Measurements from ENCODE around the gene SEPSECS.

The SEPSECS gene

DNA sequence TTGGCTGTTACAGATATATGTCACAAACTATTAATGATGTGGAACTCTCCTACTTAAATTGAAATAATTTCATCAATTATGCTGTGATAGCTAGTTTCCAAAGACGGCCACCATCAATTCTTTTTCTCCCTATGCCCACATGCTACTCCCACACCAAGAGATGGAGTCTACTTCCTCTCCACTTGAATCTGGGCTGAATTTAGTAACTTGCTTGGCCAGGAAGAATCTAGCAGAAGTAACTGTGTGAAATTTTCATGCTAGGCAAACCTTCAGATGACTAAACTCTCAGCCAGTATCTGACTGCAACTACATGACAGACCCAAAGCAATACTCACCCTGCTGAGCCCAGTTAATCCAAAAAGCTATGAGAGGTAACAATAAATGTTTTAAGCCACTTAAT is 3.2 kb downstream of the SEPSECS start:
- POLR2A ChIA-PET, result no interaction called here
- no peak overlapping the region for H3K4me3 ChIP-seq (ENCODE audit: low read depth, low read length)
- CTCF ChIA-PET, result interaction anchor here (0.7 kb wide), 1 partner anchor 995 kb away, joined by 5 read pairs; no protein-coding TSS in a partner anchor
- H3K9me3 ChIP-seq (ENCODE audit: control insufficient read depth, insufficient read depth, low read depth, low read length), result no peaks in the 10 kb centered on the region
- H3K36me3 ChIP-seq (ENCODE audit: control insufficient read depth in 2 of 2, insufficient read depth in 1 of 2, low read length in 2 of 2), result peaks cover 0 to 2% of the 10 kb centered on the region in 2 experiments; a peak in 1 of 3 replicates
- H3K4me1 ChIP-seq (ENCODE audit: control insufficient read depth, insufficient read depth, low read length), result no peaks in the 10 kb centered on the region
- TF ChIP-seq ZNF610 (tag by site-specific recombination; IDR thresholded peaks at IDR 0.05; ENCODE audit: borderline replicate concordance) (no peak), ZNF354C (tag by site-specific recombination; IDR thresholded peaks at IDR 0.05; ENCODE audit: borderline replicate concordance, low read depth) (no peak), MZF1 (tag by site-specific recombination; IDR thresholded peaks at IDR 0.05; ENCODE audit: borderline replicate concordance) (no peak), IKZF3 (tag by site-specific recombination; IDR thresholded peaks at IDR 0.05) (no peak), BCL11A (tag by site-specific recombination; IDR thresholded peaks at IDR 0.05; ENCODE audit: low read depth) (no peak), ZNF239 (tag by site-specific recombination; IDR thresholded peaks at IDR 0.05) (no peak)
- TF ChIP-seq, protein P1, sequence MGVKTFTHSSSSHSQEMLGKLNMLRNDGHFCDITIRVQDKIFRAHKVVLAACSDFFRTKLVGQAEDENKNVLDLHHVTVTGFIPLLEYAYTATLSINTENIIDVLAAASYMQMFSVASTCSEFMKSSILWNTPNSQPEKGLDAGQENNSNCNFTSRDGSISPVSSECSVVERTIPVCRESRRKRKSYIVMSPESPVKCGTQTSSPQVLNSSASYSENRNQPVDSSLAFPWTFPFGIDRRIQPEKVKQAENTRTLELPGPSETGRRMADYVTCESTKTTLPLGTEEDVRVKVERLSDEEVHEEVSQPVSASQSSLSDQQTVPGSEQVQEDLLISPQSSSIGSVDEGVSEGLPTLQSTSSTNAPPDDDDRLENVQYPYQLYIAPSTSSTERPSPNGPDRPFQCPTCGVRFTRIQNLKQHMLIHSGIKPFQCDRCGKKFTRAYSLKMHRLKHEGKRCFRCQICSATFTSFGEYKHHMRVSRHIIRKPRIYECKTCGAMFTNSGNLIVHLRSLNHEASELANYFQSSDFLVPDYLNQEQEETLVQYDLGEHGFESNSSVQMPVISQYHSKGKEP (tag by site-specific recombination; IDR thresholded peaks at IDR 0.05), result no peak
- TF ChIP-seq, protein P2, sequence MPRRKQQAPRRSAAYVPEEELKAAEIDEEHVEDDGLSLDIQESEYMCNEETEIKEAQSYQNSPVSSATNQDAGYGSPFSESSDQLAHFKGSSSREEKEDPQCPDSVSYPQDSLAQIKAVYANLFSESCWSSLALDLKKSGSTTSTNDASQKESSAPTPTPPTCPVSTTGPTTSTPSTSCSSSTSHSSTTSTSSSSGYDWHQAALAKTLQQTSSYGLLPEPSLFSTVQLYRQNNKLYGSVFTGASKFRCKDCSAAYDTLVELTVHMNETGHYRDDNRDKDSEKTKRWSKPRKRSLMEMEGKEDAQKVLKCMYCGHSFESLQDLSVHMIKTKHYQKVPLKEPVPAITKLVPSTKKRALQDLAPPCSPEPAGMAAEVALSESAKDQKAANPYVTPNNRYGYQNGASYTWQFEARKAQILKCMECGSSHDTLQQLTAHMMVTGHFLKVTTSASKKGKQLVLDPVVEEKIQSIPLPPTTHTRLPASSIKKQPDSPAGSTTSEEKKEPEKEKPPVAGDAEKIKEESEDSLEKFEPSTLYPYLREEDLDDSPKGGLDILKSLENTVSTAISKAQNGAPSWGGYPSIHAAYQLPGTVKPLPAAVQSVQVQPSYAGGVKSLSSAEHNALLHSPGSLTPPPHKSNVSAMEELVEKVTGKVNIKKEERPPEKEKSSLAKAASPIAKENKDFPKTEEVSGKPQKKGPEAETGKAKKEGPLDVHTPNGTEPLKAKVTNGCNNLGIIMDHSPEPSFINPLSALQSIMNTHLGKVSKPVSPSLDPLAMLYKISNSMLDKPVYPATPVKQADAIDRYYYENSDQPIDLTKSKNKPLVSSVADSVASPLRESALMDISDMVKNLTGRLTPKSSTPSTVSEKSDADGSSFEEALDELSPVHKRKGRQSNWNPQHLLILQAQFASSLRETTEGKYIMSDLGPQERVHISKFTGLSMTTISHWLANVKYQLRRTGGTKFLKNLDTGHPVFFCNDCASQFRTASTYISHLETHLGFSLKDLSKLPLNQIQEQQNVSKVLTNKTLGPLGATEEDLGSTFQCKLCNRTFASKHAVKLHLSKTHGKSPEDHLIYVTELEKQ (tag by site-specific recombination; IDR thresholded peaks at IDR 0.05; ENCODE audit: borderline replicate concordance), result no peak
- H3K27ac ChIP-seq (ENCODE audit: extremely low read depth, low read depth, low read length), result no peak overlapping the region

DNA sequence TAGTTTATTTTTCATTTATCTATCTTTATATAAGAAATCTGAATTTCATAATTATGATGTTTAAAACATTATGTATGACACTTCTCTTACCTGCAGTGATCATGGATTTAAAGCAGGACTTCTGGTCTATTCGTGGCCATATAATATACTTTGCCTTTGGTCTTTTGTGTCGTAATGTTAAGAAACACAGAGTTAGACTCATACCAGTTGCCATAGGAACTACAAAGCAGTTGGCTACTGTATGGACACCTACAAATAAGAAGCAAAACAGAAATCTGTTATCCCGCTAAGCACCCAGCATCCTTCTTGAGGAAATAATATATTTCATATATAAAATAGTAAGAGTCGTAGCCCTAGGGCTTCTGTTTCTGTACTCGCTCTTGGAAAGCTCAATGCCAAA is 4.3 kb downstream of the SEPSECS start:
- H3K9me3 ChIP-seq (ENCODE audit: control insufficient read depth, insufficient read depth, low read depth, low read length), result no peaks in the 10 kb centered on the region
- ChIA-PET POLR2A (no interaction called here), CTCF (no interaction called here)
- no peak overlapping the region for H3K27ac ChIP-seq (ENCODE audit: extremely low read depth, low read depth, low read length)
- H3K4me1 ChIP-seq (ENCODE audit: control insufficient read depth, insufficient read depth, low read length), result no peaks in the 10 kb centered on the region
- H3K36me3 ChIP-seq (ENCODE audit: control insufficient read depth in 2 of 2, insufficient read depth in 1 of 2, low read length in 2 of 2), result peaks cover 0 to 2% of the 10 kb centered on the region in 2 experiments; a peak in 1 of 3 replicates
- TF ChIP-seq MZF1 (tag by site-specific recombination; IDR thresholded peaks at IDR 0.05; ENCODE audit: borderline replicate concordance), result no peak
- no peak for TF ChIP-seq ZNF529 (tag by site-specific recombination; IDR thresholded peaks at IDR 0.05; ENCODE audit: insufficient replicate concordance)
- no peak for TF ChIP-seq PRDM1 (tag by site-specific recombination; IDR thresholded peaks at IDR 0.05)
- TF ChIP-seq ZNF37A (tag by site-specific recombination; IDR thresholded peaks at IDR 0.05), result no peak
- TF ChIP-seq ZNF426 (tag by site-specific recombination; IDR thresholded peaks at IDR 0.05), result no peak
- TF ChIP-seq ZNF544 (tag by site-specific recombination; IDR thresholded peaks at IDR 0.05), result no peak
- no peak for TF ChIP-seq SP7 (tag by site-specific recombination; IDR thresholded peaks at IDR 0.05)
- TF ChIP-seq, protein P3, sequence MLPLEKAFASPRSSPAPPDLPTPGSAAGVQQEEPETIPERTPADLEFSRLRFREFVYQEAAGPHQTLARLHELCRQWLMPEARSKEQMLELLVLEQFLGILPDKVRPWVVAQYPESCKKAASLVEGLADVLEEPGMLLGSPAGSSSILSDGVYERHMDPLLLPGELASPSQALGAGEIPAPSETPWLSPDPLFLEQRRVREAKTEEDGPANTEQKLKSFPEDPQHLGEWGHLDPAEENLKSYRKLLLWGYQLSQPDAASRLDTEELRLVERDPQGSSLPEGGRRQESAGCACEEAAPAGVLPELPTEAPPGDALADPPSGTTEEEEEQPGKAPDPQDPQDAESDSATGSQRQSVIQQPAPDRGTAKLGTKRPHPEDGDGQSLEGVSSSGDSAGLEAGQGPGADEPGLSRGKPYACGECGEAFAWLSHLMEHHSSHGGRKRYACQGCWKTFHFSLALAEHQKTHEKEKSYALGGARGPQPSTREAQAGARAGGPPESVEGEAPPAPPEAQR (tag by site-specific recombination; IDR thresholded peaks at IDR 0.05), result no peak
- TF ChIP-seq ZNF335 (tag by site-specific recombination; conservative IDR thresholded peaks at IDR 0.05), result no peak
- TF ChIP-seq GFI1B (tag by site-specific recombination; IDR thresholded peaks at IDR 0.05), result no peak
- TF ChIP-seq MYNN (tag by site-specific recombination; IDR thresholded peaks at IDR 0.05; ENCODE audit: borderline replicate concordance), result no peak
- no peak for TF ChIP-seq ZNF223 (tag by site-specific recombination; IDR thresholded peaks at IDR 0.05)
- TF ChIP-seq ZNF138 (tag by site-specific recombination; IDR thresholded peaks at IDR 0.05; ENCODE audit: borderline replicate concordance), result no peak
- no peak for TF ChIP-seq ZNF624 (tag by site-specific recombination; IDR thresholded peaks at IDR 0.05)
- no peak overlapping the region for H3K4me3 ChIP-seq (ENCODE audit: low read depth, low read length)
